Measurements from ENCODE around the gene MED27. TPM values are rescaled to one million over a fixed set of nuclear protein-coding genes. Genes with fewer than 3 reads are reported as not detected.

Gene MED27
- total and polyA plus RNA-seq, 2 donors (not counting 1 experiment from before 2014, with no cell fraction given) = 13.4 to 44.7 TPM

DNA sequence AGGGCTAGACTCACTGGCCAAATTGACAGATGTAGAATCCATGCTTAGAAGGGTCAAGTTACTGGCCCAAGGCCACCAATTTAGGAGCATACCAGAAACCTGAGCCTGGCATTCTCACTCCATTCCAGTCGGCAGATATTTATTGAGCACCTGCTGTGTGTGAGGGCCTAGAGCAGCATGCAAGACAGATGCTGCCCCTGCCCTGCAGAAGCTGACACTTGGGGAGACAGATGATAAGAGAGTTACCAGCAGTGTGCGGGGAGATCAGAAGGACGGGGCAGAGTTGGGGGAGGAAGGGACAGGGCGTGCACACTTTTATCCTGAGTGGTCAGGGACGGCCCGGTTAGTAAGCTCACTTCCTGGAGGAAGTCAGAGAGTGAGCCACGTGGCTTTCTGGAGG lies 228.3 kb downstream of the MED27 start:
- DNase-seq (ENCODE audit: low read depth in 2 of 2) = no peak
- Histone ChIP-seq H3K27me3 (ENCODE audit: control insufficient read depth, insufficient read depth, low read length) (no peaks in the 10 kb centered on the region), H3K9me3 (ENCODE audit: control insufficient read depth, insufficient read depth, low read depth, low read length) (no peaks in the 10 kb centered on the region), H4K20me1 (ENCODE audit: control insufficient read depth, extremely low read depth, insufficient read depth, low read length) (peaks cover 2% of the 10 kb centered on the region), H3K27ac (ENCODE audit: insufficient read depth, low read length) (no peak overlapping the region), H3K4me2 (ENCODE audit: extremely low read depth, insufficient read depth, low read length) (no peak overlapping the region), H2AFZ (ENCODE audit: low read length) (no peak overlapping the region), H3K9ac (ENCODE audit: insufficient read depth, low read length) (no peak overlapping the region), H3K79me2 (ENCODE audit: control insufficient read depth, insufficient read depth, low read length) (no peaks in the 10 kb centered on the region), H3K4me1 (ENCODE audit: control insufficient read depth, extremely low read depth, insufficient read depth, low read length) (no peaks in the 10 kb centered on the region), H3K36me3 (ENCODE audit: control insufficient read depth, insufficient read depth, low read length) (no peaks in the 10 kb centered on the region), H3K4me3 (replicated peaks in 1 of 4; ENCODE audit: control extremely low read depth in 1 of 4, insufficient read depth in 1 of 4, low read depth in 3 of 4, low read length in 4 of 4) (no peak overlapping the region)
- TF ChIP-seq EZH2 (IDR thresholded peaks at IDR 0.05; ENCODE audit: low read length, missing control alignments) = no peak
- TF ChIP-seq, protein P1, sequence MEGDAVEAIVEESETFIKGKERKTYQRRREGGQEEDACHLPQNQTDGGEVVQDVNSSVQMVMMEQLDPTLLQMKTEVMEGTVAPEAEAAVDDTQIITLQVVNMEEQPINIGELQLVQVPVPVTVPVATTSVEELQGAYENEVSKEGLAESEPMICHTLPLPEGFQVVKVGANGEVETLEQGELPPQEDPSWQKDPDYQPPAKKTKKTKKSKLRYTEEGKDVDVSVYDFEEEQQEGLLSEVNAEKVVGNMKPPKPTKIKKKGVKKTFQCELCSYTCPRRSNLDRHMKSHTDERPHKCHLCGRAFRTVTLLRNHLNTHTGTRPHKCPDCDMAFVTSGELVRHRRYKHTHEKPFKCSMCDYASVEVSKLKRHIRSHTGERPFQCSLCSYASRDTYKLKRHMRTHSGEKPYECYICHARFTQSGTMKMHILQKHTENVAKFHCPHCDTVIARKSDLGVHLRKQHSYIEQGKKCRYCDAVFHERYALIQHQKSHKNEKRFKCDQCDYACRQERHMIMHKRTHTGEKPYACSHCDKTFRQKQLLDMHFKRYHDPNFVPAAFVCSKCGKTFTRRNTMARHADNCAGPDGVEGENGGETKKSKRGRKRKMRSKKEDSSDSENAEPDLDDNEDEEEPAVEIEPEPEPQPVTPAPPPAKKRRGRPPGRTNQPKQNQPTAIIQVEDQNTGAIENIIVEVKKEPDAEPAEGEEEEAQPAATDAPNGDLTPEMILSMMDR (conservative IDR thresholded peaks at IDR 0.05 in 1 of 2, IDR thresholded peaks at IDR 0.05 in 1 of 2; ENCODE audit: low read depth in 1 of 2, low read length in 2 of 2) = no peak

DNA sequence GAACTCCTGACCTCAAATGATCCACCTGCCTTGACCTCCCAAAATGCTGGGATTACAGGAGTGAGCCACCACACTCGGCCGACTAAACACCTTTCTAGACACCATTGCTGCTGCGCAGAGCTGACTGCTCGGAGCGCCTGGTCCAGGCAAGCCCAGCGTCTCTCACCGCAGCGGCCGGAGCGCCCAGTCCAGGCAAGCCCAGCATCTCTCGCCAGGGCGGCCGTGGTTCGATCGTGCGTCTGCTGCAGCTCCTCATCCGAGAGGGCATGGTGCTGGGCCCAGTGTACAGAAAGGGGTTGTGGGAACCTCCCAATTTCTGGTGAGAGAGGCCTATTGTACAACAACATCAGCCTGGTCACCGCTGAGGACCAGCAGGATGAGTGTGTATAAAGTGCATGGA lies 230.3 kb downstream of the MED27 start:
- Histone ChIP-seq H2AFZ (ENCODE audit: low read length) (no peak overlapping the region), H3K27ac (ENCODE audit: insufficient read depth, low read length) (no peak overlapping the region), H3K27me3 (ENCODE audit: control insufficient read depth, insufficient read depth, low read length) (no peaks in the 10 kb centered on the region), H3K9me3 (ENCODE audit: control insufficient read depth, insufficient read depth, low read depth, low read length) (no peaks in the 10 kb centered on the region), H3K36me3 (ENCODE audit: control insufficient read depth, insufficient read depth, low read length) (no peaks in the 10 kb centered on the region), H3K4me3 (replicated peaks in 1 of 4; ENCODE audit: control extremely low read depth in 1 of 4, insufficient read depth in 1 of 4, low read depth in 3 of 4, low read length in 4 of 4) (no peak overlapping the region), H3K4me1 (ENCODE audit: control insufficient read depth, extremely low read depth, insufficient read depth, low read length) (no peaks in the 10 kb centered on the region), H3K79me2 (ENCODE audit: control insufficient read depth, insufficient read depth, low read length) (no peaks in the 10 kb centered on the region), H3K4me2 (ENCODE audit: extremely low read depth, insufficient read depth, low read length) (no peak overlapping the region), H3K9ac (ENCODE audit: insufficient read depth, low read length) (no peak overlapping the region), H4K20me1 (ENCODE audit: control insufficient read depth, extremely low read depth, insufficient read depth, low read length) (peaks cover 2% of the 10 kb centered on the region)
- no peak for DNase-seq (ENCODE audit: low read depth in 2 of 2)
- TF ChIP-seq, protein P1 (conservative IDR thresholded peaks at IDR 0.05 in 1 of 2, IDR thresholded peaks at IDR 0.05 in 1 of 2; ENCODE audit: low read depth in 1 of 2, low read length in 2 of 2) = no peak
- TF ChIP-seq EZH2 (IDR thresholded peaks at IDR 0.05; ENCODE audit: low read length, missing control alignments) = no peak

DNA sequence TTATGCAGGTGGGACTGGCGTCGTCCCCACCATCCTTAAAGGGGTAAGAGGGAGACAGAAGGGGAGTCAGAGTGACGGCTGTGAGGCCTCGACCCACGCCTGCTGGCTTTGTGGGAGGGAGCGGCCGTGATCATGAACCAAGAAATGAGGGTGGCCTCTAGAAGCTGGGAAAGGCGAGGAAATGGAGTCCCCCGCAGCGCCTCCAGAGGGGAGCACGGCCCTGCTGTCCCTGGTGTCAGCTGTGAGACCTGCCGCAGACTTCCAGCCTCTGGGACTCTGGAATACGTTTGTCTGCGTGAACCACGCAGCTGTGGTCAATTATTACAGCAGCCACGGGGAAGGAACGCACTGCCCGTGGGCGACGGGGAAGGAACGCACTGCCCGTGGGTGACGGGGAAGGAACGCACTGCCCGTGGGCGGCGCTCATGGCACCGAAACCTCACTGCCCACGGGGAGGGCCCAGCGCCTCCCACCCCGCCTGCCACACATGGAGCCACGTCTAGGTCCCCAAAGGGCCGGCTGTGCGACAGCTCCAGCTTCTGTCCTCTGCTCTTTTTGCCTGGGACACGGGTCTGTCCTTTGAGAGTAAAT lies 231.0 kb downstream of the MED27 start:
- H2AFZ ChIP-seq (ENCODE audit: low read length) = no peak overlapping the region
- no peak overlapping the region for H3K4me2 ChIP-seq (ENCODE audit: extremely low read depth, insufficient read depth, low read length)
- H3K27ac ChIP-seq (ENCODE audit: insufficient read depth, low read length) = no peak overlapping the region
- no peak for TF ChIP-seq EZH2 (IDR thresholded peaks at IDR 0.05; ENCODE audit: low read length, missing control alignments)
- TF ChIP-seq, protein P1 (conservative IDR thresholded peaks at IDR 0.05 in 1 of 2, IDR thresholded peaks at IDR 0.05 in 1 of 2; ENCODE audit: low read depth in 1 of 2, low read length in 2 of 2) = no peak
- no peaks in the 10 kb centered on the region for H3K79me2 ChIP-seq (ENCODE audit: control insufficient read depth, insufficient read depth, low read length)
- no peak for DNase-seq (ENCODE audit: low read depth in 2 of 2)
- H3K4me1 ChIP-seq (ENCODE audit: control insufficient read depth, extremely low read depth, insufficient read depth, low read length) = no peaks in the 10 kb centered on the region
- H3K36me3 ChIP-seq (ENCODE audit: control insufficient read depth, insufficient read depth, low read length) = no peaks in the 10 kb centered on the region
- H3K9ac ChIP-seq (ENCODE audit: insufficient read depth, low read length) = no peak overlapping the region
- no peaks in the 10 kb centered on the region for H3K27me3 ChIP-seq (ENCODE audit: control insufficient read depth, insufficient read depth, low read length)
- H4K20me1 ChIP-seq (ENCODE audit: control insufficient read depth, extremely low read depth, insufficient read depth, low read length) = peaks cover 2% of the 10 kb centered on the region
- H3K4me3 ChIP-seq (replicated peaks in 1 of 4; ENCODE audit: control extremely low read depth in 1 of 4, insufficient read depth in 1 of 4, low read depth in 3 of 4, low read length in 4 of 4) = no peak overlapping the region
- H3K9me3 ChIP-seq (ENCODE audit: control insufficient read depth, insufficient read depth, low read depth, low read length) = no peaks in the 10 kb centered on the region
